ENCODE results near the gene ASRGL1. TPM values are rescaled to one million over a fixed set of nuclear protein-coding genes. Genes with fewer than 3 reads are reported as not detected.

Gene ASRGL1
- total and polyA plus RNA-seq, 2 of the 13 experiments (the other 11 are each of a cell fraction or from before 2014, with no cell fraction given): 50.8 to 97.5 TPM

DNA sequence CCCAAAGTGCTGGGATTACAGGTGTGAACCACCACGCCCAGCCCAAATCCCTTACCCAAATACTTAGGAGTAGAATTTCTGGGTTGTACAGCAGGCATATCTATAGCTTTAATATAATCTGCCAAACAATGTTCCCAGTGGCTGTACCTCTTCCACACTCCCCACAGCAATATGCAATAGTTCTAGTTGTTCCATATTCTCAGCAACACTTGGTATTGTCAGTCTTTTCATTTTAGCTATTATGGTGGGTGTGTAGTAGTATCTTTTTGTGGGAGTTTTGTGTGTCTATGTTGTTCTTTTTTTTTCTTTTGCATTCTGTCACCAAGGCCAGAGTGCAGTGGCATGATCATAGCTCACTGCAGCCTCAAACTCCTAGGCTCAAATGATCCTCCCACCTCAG is 100.4 kb downstream of the ASRGL1 start (continued):
- TF ChIP-seq, protein P1, sequence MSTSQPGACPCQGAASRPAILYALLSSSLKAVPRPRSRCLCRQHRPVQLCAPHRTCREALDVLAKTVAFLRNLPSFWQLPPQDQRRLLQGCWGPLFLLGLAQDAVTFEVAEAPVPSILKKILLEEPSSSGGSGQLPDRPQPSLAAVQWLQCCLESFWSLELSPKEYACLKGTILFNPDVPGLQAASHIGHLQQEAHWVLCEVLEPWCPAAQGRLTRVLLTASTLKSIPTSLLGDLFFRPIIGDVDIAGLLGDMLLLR (CRISPR knock-in tag; IDR thresholded peaks at IDR 0.05): no peak
- TF ChIP-seq ZMYM3 (CRISPR knock-in tag; IDR thresholded peaks at IDR 0.05) (0 out of 2 replicates have a peak, but pooled peaks have one; percentile 8), ZBTB20 (CRISPR knock-in tag; IDR thresholded peaks at IDR 0.05; ENCODE audit: borderline replicate concordance, low read depth) (no peak), JUN (CRISPR knock-in tag; IDR thresholded peaks at IDR 0.05) (no peak), ZNF7 (CRISPR knock-in tag; IDR thresholded peaks at IDR 0.05) (peak; percentile 88), ZNF720 (CRISPR knock-in tag; IDR thresholded peaks at IDR 0.05) (no peak)
- TF ChIP-seq, protein P2, sequence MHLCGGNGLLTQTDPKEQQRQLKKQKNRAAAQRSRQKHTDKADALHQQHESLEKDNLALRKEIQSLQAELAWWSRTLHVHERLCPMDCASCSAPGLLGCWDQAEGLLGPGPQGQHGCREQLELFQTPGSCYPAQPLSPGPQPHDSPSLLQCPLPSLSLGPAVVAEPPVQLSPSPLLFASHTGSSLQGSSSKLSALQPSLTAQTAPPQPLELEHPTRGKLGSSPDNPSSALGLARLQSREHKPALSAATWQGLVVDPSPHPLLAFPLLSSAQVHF (CRISPR knock-in tag; IDR thresholded peaks at IDR 0.05): no peak

DNA sequence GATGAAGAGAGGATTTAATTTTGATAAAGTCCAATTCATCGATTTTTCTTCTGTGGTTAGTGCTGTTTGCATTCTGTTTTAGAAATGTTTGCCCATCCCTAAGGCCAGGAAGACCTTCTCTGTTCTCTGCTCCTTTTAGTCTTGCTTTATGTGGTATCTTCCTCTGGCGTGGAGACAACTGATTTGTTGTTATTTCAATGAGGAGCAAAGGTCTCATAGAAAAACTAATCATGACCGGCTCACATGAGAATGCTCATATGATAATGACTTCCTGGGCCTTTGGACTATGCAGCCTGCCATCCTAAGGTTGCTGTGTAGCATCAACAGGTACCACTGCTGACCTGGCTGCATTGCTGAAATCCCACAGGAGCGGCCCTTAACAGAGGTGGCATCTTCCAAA is 101.4 kb downstream of the ASRGL1 start:
- Histone ChIP-seq H3K36me3 (replicated peaks in 1 of 2; ENCODE audit: control insufficient read depth in 1 of 2, insufficient read depth in 2 of 2, low read length in 2 of 2) (no peaks in the 10 kb centered on the region), H3K27me3 (ENCODE audit: control insufficient read depth in 1 of 2, insufficient read depth in 2 of 2, low read length in 2 of 2) (no peaks in the 10 kb centered on the region), H3K9me3 (ENCODE audit: low read length) (no peaks in the 10 kb centered on the region), H3K4me1 (ENCODE audit: insufficient read depth, low read length) (peaks cover 64% of the 10 kb centered on the region), H3K9ac (ENCODE audit: insufficient read depth, low read depth, low read length) (no peak overlapping the region), H3K27ac (ENCODE audit: extremely low read length, insufficient read depth, low read length) (peak overlapping the region; percentile 23), H3K79me2 (ENCODE audit: insufficient read depth, low read length) (no peaks in the 10 kb centered on the region), H3K4me3 (replicated peaks in 1 of 3; ENCODE audit: insufficient read depth in 1 of 3, low read depth in 2 of 3, low read length in 3 of 3) (no peak overlapping the region), H3K4me2 (ENCODE audit: low read depth, low read length) (peak overlapping the region; percentile 41; the same call in 1 of the 2 replicates), H4K20me1 (ENCODE audit: insufficient read depth, low read length) (no peaks in the 10 kb centered on the region), H2AFZ (ENCODE audit: low read length) (no peak overlapping the region)
- intact Hi-C loops (cut with micrococcal nuclease; ENCODE audit: unreplicated experiment) (no loop called here), in situ Hi-C loops (cut with HindIII; ENCODE audit: extremely low pct_ligation_motif_present, low pct_unique_long_range_greater_than_20kb) (no loop called here)
- no peak for FAIRE-seq
- BruUV-seq (replicated peaks): no TSS peak
- 2% methylated on average over 4 of the region's 4 CpGs for WGBS (ENCODE audit: low lambda C conversion rate)
- peak; percentile 77 for DNase-seq (ENCODE audit: low spot score)
- ChIA-PET CTCF (ENCODE audit: low intra/inter-chr PET ratio, low total read pairs) (no interaction called here), POLR2A (interaction anchor here (0.6 to 0.7 kb wide), 2 partner anchors 23 to 117 kb away, joined by 3 to 4 read pairs; no protein-coding TSS in a partner anchor)
- ATAC-seq: peak; percentile 92
- TF ChIP-seq ZFX (CRISPR knock-in tag; IDR thresholded peaks at IDR 0.05; ENCODE audit: low read depth) (peak; percentile 52; the same call in 1 of the 2 replicates), ELF3 (CRISPR knock-in tag; IDR thresholded peaks at IDR 0.05) (peak; percentile 58; the same call in 1 of the 2 replicates), ZSCAN30 (CRISPR knock-in tag; IDR thresholded peaks at IDR 0.05) (no peak), RXRB (CRISPR knock-in tag; IDR thresholded peaks at IDR 0.05; ENCODE audit: borderline replicate concordance) (peak; percentile 61; the same call in 1 of the 2 replicates), NCOA2 (CRISPR knock-in tag; IDR thresholded peaks at IDR 0.05) (peak; percentile 47; the same call in 1 of the 2 replicates), FOXO1 (CRISPR knock-in tag; IDR thresholded peaks at IDR 0.05) (peak; percentile 56; the same call in 1 of the 2 replicates), CREM (IDR thresholded peaks at IDR 0.05) (peak; percentile 69; the same call in 1 of the 2 replicates), CREM (CRISPR knock-in tag; IDR thresholded peaks at IDR 0.05) (no peak), HDAC1 (CRISPR knock-in tag; IDR thresholded peaks at IDR 0.05) (peak; percentile 48; the same call in 1 of the 2 replicates), ZNF7 (CRISPR knock-in tag; IDR thresholded peaks at IDR 0.05) (no peak), BCL6 (CRISPR knock-in tag; IDR thresholded peaks at IDR 0.05) (peak; percentile 40; the same call in 1 of the 2 replicates), NONO (IDR thresholded peaks at IDR 0.05) (no peak), NONO (CRISPR knock-in tag; conservative IDR thresholded peaks at IDR 0.05) (no peak), GFI1 (CRISPR knock-in tag; IDR thresholded peaks at IDR 0.05; ENCODE audit: borderline replicate concordance) (peak; percentile 47; the same call in 1 of the 2 replicates)
- TF ChIP-seq, protein P3, sequence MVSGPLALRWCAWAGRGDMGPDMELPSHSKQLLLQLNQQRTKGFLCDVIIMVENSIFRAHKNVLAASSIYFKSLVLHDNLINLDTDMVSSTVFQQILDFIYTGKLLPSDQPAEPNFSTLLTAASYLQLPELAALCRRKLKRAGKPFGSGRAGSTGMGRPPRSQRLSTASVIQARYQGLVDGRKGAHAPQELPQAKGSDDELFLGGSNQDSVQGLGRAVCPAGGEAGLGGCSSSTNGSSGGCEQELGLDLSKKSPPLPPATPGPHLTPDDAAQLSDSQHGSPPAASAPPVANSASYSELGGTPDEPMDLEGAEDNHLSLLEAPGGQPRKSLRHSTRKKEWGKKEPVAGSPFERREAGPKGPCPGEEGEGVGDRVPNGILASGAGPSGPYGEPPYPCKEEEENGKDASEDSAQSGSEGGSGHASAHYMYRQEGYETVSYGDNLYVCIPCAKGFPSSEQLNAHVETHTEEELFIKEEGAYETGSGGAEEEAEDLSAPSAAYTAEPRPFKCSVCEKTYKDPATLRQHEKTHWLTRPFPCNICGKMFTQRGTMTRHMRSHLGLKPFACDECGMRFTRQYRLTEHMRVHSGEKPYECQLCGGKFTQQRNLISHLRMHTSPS (CRISPR knock-in tag; IDR thresholded peaks at IDR 0.05; ENCODE audit: low read depth): 0 out of 2 replicates have a peak, but pooled peaks have one; percentile 40
- TF ChIP-seq, protein P4, sequence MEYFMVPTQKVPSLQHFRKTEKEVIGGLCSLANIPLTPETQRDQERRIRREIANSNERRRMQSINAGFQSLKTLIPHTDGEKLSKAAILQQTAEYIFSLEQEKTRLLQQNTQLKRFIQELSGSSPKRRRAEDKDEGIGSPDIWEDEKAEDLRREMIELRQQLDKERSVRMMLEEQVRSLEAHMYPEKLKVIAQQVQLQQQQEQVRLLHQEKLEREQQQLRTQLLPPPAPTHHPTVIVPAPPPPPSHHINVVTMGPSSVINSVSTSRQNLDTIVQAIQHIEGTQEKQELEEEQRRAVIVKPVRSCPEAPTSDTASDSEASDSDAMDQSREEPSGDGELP (IDR thresholded peaks at IDR 0.05; ENCODE audit: borderline replicate concordance, low read depth): peak; percentile 37; the same call in 1 of the 2 replicates

Measured in HepG2 (cell line).